Liver (tissue), 9 donors: ENCODE data around the gene COMMD6. TPM values are rescaled to one million over a fixed set of nuclear protein-coding genes. Genes with fewer than 3 reads are reported as not detected.
A peak's percentile ranks its signal among the peaks of the same experiment; 100 is the strongest.

Source experiments
- DNase-seq: peaks from one replicate; pipeline ENCODE4 v3.0.0-alpha.2; 2017; ENCODE audit warnings: low spot score
- H3K27ac ChIP-seq, 2 donors: one replicate each; pipeline ENCODE4 v1.7.0; 2013; ENCODE audit warnings: inconsistent platforms in 2 of 2, low read length in 2 of 2, control low read depth in 1 of 2, low read depth in 1 of 2, mild to moderate bottlenecking in 1 of 2
- H3K27me3 ChIP-seq, 4 donors: one replicate each; pipeline versions ENCODE4 v1.6.1 to v1.7.0; 2013; ENCODE audit warnings: low read length in 3 of 4, inconsistent platforms in 1 of 4, mild to moderate bottlenecking in 1 of 4, moderate library complexity in 1 of 4; ENCODE audit not compliant: control insufficient read depth in 4 of 4, insufficient read depth in 4 of 4
- H3K36me3 ChIP-seq, 4 donors: one replicate each; pipeline versions ENCODE4 v1.6.1 to v1.7.0; 2013; ENCODE audit warnings: low read length in 3 of 4, mild to moderate bottlenecking in 3 of 4, low read depth in 1 of 4, moderate library complexity in 1 of 4; ENCODE audit not compliant: control insufficient read depth in 4 of 4, insufficient read depth in 3 of 4
- H3K4me1 ChIP-seq, 4 donors: one replicate each; pipeline versions ENCODE4 v1.6.1 to v1.7.0; 2013; ENCODE audit warnings: low read length in 3 of 4, mild to moderate bottlenecking in 3 of 4, moderate library complexity in 1 of 4; ENCODE audit not compliant: control insufficient read depth in 4 of 4, insufficient read depth in 4 of 4
- H3K4me3 ChIP-seq, 3 donors: one replicate each; pipeline versions ENCODE4 v1.6.1 to v1.7.0; 2013; ENCODE audit warnings: low read length in 3 of 3, control low read depth in 1 of 3, low read depth in 1 of 3, mild to moderate bottlenecking in 1 of 3
- H3K9ac ChIP-seq, 2 donors: one replicate each; pipeline ENCODE4 v1.7.0; 2013; ENCODE audit warnings: low read length in 2 of 2, mild to moderate bottlenecking in 2 of 2, moderate library complexity in 2 of 2, control low read depth in 1 of 2, low read depth in 1 of 2
- H3K9me3 ChIP-seq, 4 donors: one replicate each; pipeline versions ENCODE4 v1.6.1 to v1.7.0; 2013; ENCODE audit warnings: low read length in 3 of 4; ENCODE audit not compliant: control insufficient read depth in 4 of 4
- EGR1 ChIP-seq, 2 donors: IDR thresholded peaks; 2 replicates each; pipeline ENCODE4 v1.6.1; 2016 to 2018; ENCODE audit warnings: antibody characterized with exemption in 2 of 2, low read depth in 2 of 2
- FOXA1 ChIP-seq: IDR thresholded peaks from 2 replicates; pipeline ENCODE4 v1.6.1; 2016; ENCODE audit warnings: antibody characterized with exemption
- FOXA2 ChIP-seq: IDR thresholded peaks from 2 replicates; pipeline ENCODE4 v1.6.1; 2016; ENCODE audit warnings: antibody characterized with exemption
- GABPA ChIP-seq, 2 donors: IDR thresholded peaks in 1 of 2; conservative IDR thresholded peaks in 1 of 2; 2 replicates each; pipeline ENCODE4 v1.6.1; 2016; ENCODE audit warnings: antibody characterized with exemption in 2 of 2, mild to moderate bottlenecking in 1 of 2, moderate library complexity in 1 of 2
- HNF4A ChIP-seq, 2 donors: conservative IDR thresholded peaks; 2 replicates each; pipeline ENCODE4 v1.6.1; 2016; ENCODE audit warnings: antibody characterized with exemption in 2 of 2, mild to moderate bottlenecking in 2 of 2
- HNF4G ChIP-seq: IDR thresholded peaks from 2 replicates; pipeline ENCODE4 v1.6.1; 2016; ENCODE audit warnings: antibody characterized with exemption
- JUND ChIP-seq, 2 donors: IDR thresholded peaks; 2 replicates each; pipeline ENCODE4 v1.6.1; 2016; ENCODE audit warnings: antibody characterized with exemption in 2 of 2
- NR2F2 ChIP-seq: IDR thresholded peaks from 2 replicates; pipeline ENCODE4 v1.6.1; 2016; ENCODE audit warnings: antibody characterized with exemption
- RAD21 ChIP-seq, 2 donors: IDR thresholded peaks; 2 replicates each; pipeline ENCODE4 v1.6.1; 2016; ENCODE audit warnings: antibody characterized with exemption in 2 of 2, mild to moderate bottlenecking in 2 of 2
- RXRA ChIP-seq, 2 donors: IDR thresholded peaks; 2 replicates each; pipeline ENCODE4 v1.6.1; 2017 to 2018; ENCODE audit warnings: antibody characterized with exemption in 2 of 2, mild to moderate bottlenecking in 1 of 2
- SP1 ChIP-seq: IDR thresholded peaks from 2 replicates; pipeline ENCODE4 v1.6.1; 2018; ENCODE audit warnings: antibody characterized with exemption, mild to moderate bottlenecking
- TAF1 ChIP-seq: conservative IDR thresholded peaks from 2 replicates; pipeline ENCODE4 v1.6.1; 2016; ENCODE audit warnings: antibody characterized with exemption, mild to moderate bottlenecking
- YY1 ChIP-seq: IDR thresholded peaks from 2 replicates; pipeline ENCODE4 v1.6.1; 2016; ENCODE audit warnings: antibody characterized with exemption, mild to moderate bottlenecking
- WGBS: extraction: QIAGEN DNeasy Blood & Tissue Kit; methylation state at CpG from one replicate; pipeline ENCODE4 v1.1.7; 2013; 5-methylcytosine and 5-hydroxymethylcytosine counted together
- polyA plus RNA-seq, 2 donors: library from polyadenylated mRNA; stranded (reverse) in 1 of 2; unstranded in 1 of 2; fragments of 200-250 nt in 1 of 2; fragments of >200 nt in 1 of 2; fragmentation: Nextera tagmentation in 1 of 2; extraction: Ambion mirVana in 1 of 2; gene quantifications; one replicate each; pipeline versions ENCODE4 v1.2.1 to v1.2.3, GENCODE V29; 2013 to 2015
- total RNA-seq, 2 donors: library from RNA; depleted of rRNA; stranded (reverse); fragments of >200 nt; gene quantifications; one replicate each; pipeline ENCODE4 v1.2.3, GENCODE V29; 2014
- TF ChIP-seq, protein P1 (sequence below): IDR thresholded peaks from 2 replicates; pipeline ENCODE4 v1.6.1; 2016; ENCODE audit warnings: antibody characterized with exemption
- TF ChIP-seq, protein P2 (sequence below): IDR thresholded peaks from 2 replicates; pipeline ENCODE4 v1.6.1; 2016; ENCODE audit warnings: antibody characterized with exemption
- TF ChIP-seq, protein P3 (sequence below): IDR thresholded peaks from 2 replicates; pipeline ENCODE4 v1.6.1; 2016; ENCODE audit warnings: antibody characterized with exemption, mild to moderate bottlenecking
- TF ChIP-seq, protein P4 (sequence below): IDR thresholded peaks from 2 replicates; pipeline ENCODE4 v1.6.1; 2016; ENCODE audit warnings: antibody characterized with exemption
- TF ChIP-seq, protein P5 (sequence below): fragments of 150-350 bp; IDR thresholded peaks from 2 replicates; pipeline ENCODE4 v1.5.1; 2017; ENCODE audit warnings: improper control_type of control experiment, low read depth, low read length; ENCODE audit not compliant: missing input control
- donor health status: healthy.
- donor health status: healthy.
- donor health status: healthy.
- donor health status: healthy.
- donor health status: healthy.

The COMMD6 gene
- total and polyA plus RNA-seq, 4 donors, result 10.1 to 149 (median 44.4) TPM

DNA sequence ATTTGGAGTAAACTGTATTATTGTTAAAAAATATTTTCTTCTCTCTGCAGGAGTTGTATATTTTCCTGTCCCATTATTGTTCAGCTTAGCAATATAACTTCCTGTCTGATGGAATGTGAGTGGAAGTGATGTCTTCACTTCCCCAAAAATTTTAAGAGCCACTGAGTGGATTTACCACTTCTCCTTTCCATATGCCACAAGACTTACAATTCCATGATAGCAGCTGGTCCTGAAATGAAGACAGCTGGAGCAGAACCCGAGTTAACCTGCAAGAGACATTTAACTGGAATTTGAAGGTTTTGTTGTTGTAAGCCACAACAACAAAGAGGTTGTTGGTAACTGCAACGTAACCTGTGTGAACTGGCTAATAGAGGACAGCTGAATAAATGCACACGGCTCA is 32.3 kb downstream of the COMMD6 start:
- DNase-seq, result no peak
- Histone ChIP-seq H3K4me1 (no peaks in the 10 kb centered on the region), H3K36me3 (no peaks in the 10 kb centered on the region), H3K4me3 (no peak overlapping the region), H3K9me3 (no peaks in the 10 kb centered on the region), H3K9ac (no peak overlapping the region), H3K27me3 (no peaks in the 10 kb centered on the region), H3K27ac (no peak overlapping the region)
- WGBS, result 83% methylated on average over 3 of the region's 3 CpGs
- TF ChIP-seq, protein P1, sequence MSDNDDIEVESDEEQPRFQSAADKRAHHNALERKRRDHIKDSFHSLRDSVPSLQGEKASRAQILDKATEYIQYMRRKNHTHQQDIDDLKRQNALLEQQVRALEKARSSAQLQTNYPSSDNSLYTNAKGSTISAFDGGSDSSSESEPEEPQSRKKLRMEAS, result peak; percentile 11
- no peak for TF ChIP-seq SP1
- TF ChIP-seq, protein P2, sequence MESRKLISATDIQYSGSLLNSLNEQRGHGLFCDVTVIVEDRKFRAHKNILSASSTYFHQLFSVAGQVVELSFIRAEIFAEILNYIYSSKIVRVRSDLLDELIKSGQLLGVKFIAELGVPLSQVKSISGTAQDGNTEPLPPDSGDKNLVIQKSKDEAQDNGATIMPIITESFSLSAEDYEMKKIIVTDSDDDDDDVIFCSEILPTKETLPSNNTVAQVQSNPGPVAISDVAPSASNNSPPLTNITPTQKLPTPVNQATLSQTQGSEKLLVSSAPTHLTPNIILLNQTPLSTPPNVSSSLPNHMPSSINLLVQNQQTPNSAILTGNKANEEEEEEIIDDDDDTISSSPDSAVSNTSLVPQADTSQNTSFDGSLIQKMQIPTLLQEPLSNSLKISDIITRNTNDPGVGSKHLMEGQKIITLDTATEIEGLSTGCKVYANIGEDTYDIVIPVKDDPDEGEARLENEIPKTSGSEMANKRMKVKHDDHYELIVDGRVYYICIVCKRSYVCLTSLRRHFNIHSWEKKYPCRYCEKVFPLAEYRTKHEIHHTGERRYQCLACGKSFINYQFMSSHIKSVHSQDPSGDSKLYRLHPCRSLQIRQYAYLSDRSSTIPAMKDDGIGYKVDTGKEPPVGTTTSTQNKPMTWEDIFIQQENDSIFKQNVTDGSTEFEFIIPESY, result no peak
- no peak for TF ChIP-seq GABPA (IDR thresholded peaks at IDR 0.05 in 1 of 2, conservative IDR thresholded peaks at IDR 0.05 in 1 of 2)
- TF ChIP-seq, protein P3, sequence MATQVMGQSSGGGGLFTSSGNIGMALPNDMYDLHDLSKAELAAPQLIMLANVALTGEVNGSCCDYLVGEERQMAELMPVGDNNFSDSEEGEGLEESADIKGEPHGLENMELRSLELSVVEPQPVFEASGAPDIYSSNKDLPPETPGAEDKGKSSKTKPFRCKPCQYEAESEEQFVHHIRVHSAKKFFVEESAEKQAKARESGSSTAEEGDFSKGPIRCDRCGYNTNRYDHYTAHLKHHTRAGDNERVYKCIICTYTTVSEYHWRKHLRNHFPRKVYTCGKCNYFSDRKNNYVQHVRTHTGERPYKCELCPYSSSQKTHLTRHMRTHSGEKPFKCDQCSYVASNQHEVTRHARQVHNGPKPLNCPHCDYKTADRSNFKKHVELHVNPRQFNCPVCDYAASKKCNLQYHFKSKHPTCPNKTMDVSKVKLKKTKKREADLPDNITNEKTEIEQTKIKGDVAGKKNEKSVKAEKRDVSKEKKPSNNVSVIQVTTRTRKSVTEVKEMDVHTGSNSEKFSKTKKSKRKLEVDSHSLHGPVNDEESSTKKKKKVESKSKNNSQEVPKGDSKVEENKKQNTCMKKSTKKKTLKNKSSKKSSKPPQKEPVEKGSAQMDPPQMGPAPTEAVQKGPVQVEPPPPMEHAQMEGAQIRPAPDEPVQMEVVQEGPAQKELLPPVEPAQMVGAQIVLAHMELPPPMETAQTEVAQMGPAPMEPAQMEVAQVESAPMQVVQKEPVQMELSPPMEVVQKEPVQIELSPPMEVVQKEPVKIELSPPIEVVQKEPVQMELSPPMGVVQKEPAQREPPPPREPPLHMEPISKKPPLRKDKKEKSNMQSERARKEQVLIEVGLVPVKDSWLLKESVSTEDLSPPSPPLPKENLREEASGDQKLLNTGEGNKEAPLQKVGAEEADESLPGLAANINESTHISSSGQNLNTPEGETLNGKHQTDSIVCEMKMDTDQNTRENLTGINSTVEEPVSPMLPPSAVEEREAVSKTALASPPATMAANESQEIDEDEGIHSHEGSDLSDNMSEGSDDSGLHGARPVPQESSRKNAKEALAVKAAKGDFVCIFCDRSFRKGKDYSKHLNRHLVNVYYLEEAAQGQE, result no peak

DNA sequence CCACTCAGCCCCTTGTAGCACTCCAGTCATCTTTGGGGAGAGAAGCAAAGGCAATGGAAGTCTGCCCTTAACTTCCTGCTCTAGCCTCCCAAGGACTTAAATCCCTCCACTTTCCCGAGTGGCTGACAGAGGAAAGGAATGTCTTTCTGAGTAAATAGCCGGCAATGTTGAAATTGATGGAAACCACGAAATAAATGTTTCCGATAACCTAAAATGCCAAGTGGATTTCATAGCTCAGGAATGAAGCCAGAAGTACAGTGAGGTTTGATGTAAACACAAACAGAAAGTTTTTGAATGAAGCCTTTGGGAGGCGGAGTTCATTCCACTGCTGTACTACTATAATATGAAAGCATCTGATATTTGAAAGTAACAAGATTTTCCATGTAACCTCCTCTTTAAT is 41.7 kb downstream of the COMMD6 start:
- DNase-seq, result no peak
- Histone ChIP-seq H3K4me1 (peaks cover 0 to 4% (median 0%) of the 10 kb centered on the region in 4 donors), H3K9ac (no peak overlapping the region), H3K9me3 (no peaks in the 10 kb centered on the region), H3K36me3 (no peaks in the 10 kb centered on the region), H3K4me3 (no peak overlapping the region), H3K27ac (no peak overlapping the region), H3K27me3 (no peaks in the 10 kb centered on the region)
- TF ChIP-seq, protein P3, result no peak
- TF ChIP-seq HNF4G (no peak), GABPA (IDR thresholded peaks at IDR 0.05 in 1 of 2, conservative IDR thresholded peaks at IDR 0.05 in 1 of 2) (no peak), YY1 (no peak), JUND (IDR thresholded peaks at IDR 0.05) (no peak), FOXA2 (no peak), RXRA (IDR thresholded peaks at IDR 0.05) (no peak), SP1 (no peak), HNF4A (conservative IDR thresholded peaks at IDR 0.05) (no peak), RAD21 (IDR thresholded peaks at IDR 0.05) (no peak), TAF1 (no peak), FOXA1 (no peak), NR2F2 (no peak), EGR1 (IDR thresholded peaks at IDR 0.05; ENCODE audit: low read depth in 2 of 2) (no peak)
- TF ChIP-seq, protein P2, result no peak
- TF ChIP-seq, protein P4, sequence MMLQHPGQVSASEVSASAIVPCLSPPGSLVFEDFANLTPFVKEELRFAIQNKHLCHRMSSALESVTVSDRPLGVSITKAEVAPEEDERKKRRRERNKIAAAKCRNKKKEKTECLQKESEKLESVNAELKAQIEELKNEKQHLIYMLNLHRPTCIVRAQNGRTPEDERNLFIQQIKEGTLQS, result no peak
- TF ChIP-seq, protein P5, sequence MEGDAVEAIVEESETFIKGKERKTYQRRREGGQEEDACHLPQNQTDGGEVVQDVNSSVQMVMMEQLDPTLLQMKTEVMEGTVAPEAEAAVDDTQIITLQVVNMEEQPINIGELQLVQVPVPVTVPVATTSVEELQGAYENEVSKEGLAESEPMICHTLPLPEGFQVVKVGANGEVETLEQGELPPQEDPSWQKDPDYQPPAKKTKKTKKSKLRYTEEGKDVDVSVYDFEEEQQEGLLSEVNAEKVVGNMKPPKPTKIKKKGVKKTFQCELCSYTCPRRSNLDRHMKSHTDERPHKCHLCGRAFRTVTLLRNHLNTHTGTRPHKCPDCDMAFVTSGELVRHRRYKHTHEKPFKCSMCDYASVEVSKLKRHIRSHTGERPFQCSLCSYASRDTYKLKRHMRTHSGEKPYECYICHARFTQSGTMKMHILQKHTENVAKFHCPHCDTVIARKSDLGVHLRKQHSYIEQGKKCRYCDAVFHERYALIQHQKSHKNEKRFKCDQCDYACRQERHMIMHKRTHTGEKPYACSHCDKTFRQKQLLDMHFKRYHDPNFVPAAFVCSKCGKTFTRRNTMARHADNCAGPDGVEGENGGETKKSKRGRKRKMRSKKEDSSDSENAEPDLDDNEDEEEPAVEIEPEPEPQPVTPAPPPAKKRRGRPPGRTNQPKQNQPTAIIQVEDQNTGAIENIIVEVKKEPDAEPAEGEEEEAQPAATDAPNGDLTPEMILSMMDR, result no peak
- TF ChIP-seq, protein P1, result no peak
- 86% methylated on average over 5 of the region's 5 CpGs for WGBS
